Glomerular endothelial cell (primary cell): ENCODE measurements around the gene DPCD. TPM values are rescaled to one million over a fixed set of nuclear protein-coding genes. Genes with fewer than 3 reads are reported as not detected.
"Not testable (repeated sequence)": the region's sequence is repeated elsewhere in the genome, so short reads cannot be mapped to it uniquely, and the experiment has no call there.

Experiments used
- DNase-seq: peaks from one replicate; pipeline ENCODE4 v3.0.0-alpha.2; 2011; ENCODE audit warnings: low read depth, low spot score; ENCODE audit errors: extremely low read depth
- total RNA-seq: library from RNA; depleted of rRNA; stranded (reverse); fragments of >200 nt; gene quantifications from 2 replicates; pipeline ENCODE4 v1.2.3, GENCODE V29; 2015

Gene DPCD
- total RNA-seq, 1 donor from 2014 or later = 29.0 TPM

GRCh38 chr10:101617102-101617823 is 29.1 kb downstream of the DPCD start:
- no peak for DNase-seq

GRCh38 chr10:101617824-101618568 is 29.9 kb downstream of the DPCD start:
- no peak for DNase-seq

GRCh38 chr10:101618871-101619270 is 30.8 kb downstream of the DPCD start:
- DNase-seq = no peak

GRCh38 chr10:101619983-101620382 is 31.9 kb downstream of the DPCD start:
- DNase-seq = no peak

- DNase-seq = no peak
Measured at GRCh38 chr10:101623528-101623927, 35.4 kb downstream of the DPCD start.

- no peak for DNase-seq
Measured at GRCh38 chr10:101624526-101625102, 36.5 kb downstream of the DPCD start.

GRCh38 chr10:101625821-101626412 is 37.8 kb downstream of the DPCD start:
- no peak for DNase-seq

GRCh38 chr10:101629837-101630632 is 41.9 kb downstream of the DPCD start:
- no peak for DNase-seq

- no peak for DNase-seq
Measured at GRCh38 chr10:101630633-101630920, 42.5 kb downstream of the DPCD start.

- DNase-seq = no peak
Measured at GRCh38 chr10:101631821-101632475, 43.8 kb downstream of the DPCD start.

- not testable (repeated sequence) for DNase-seq
Measured at GRCh38 chr10:101633510-101633909, 45.4 kb downstream of the DPCD start.

GRCh38 chr10:101639141-101639900 is 51.2 kb downstream of the DPCD start:
- DNase-seq = no peak

GRCh38 chr10:101643546-101643945 is 55.4 kb downstream of the DPCD start:
- no peak for DNase-seq

GRCh38 chr10:101644002-101644401 is 55.9 kb downstream of the DPCD start:
- DNase-seq = no peak

- no peak for DNase-seq
Measured at GRCh38 chr10:101645659-101646058, 57.5 kb downstream of the DPCD start.

- no peak for DNase-seq
Measured at GRCh38 chr10:101646364-101646763, 58.2 kb downstream of the DPCD start.

- no peak for DNase-seq
Measured at GRCh38 chr10:101647255-101647654, 59.1 kb downstream of the DPCD start.

- no peak for DNase-seq
Measured at GRCh38 chr10:101649525-101650085, 61.5 kb downstream of the DPCD start.

GRCh38 chr10:101650863-101651262 is 62.7 kb downstream of the DPCD start:
- DNase-seq = no peak
